DMS114 treated with DMSO at 0.1 percent for 48 hours (cell line): ENCODE results near the gene NLRX1.
"Not testable (repeated sequence)": the region's sequence is repeated elsewhere in the genome, so short reads cannot be mapped to it uniquely, and the experiment has no call there.

Experiments
- DNase-seq: peaks from one replicate; lab custom pipeline; 2025; ENCODE audit not compliant: unreplicated experiment; lab: John Stamatoyannopoulos, UW

Gene NLRX1

DNA sequence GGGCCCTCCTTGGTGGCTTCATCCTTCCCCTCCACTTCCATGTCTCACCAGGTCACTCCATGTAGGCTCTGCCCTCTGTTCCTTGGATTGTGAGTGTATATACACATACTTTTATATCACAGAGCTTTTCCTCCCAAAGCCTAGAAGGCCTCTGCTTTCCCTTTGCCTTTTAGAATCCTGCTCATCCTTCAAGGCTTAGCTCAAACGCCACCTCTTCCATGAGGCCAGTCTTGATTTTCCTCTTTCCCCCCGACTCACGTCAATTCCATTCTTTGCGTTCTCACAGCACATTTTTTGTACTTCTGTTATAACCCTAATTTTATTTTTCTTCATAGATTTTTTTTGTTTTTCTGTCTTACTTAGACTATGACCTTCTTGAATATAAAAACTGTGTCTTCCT, 15.9 kb upstream of the NLRX1 start:
- DNase-seq: no peak

DNA sequence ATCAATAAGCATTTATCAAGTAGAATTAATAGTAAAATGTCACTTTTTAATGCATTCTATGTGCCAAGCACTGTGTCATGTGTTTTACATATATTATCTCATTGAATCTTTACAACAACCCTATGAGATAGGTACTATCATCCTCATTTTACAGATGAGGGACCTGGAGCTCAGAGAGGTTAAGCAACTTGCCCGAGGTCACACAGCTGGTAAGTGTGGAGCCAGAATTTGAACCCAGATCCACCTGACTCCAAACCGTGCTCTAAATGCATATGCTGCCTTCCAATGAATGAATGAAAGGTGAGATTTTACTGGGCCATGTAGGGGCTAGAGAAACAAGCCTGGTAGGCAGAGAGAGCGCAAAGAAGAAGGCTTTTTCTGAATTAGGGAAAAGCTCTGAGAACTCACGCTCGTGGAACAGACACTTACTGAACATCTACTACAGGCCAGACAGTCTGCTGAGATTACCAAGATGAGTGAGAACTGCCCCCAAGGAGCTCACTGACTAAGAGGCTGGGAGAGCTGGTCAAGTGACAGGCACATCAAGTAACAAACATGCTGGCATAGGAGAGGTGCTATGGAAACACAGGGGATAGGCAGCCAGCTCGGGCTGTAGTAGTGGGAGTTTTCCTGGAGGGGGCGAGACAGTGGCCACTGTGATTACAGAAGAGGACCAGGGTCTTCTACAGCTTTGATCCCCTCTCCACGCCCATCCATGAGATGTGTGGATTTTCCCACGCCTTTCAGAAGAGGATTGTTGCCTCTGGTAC, 15.3 kb upstream of the NLRX1 start:
- no peak for DNase-seq

DNA sequence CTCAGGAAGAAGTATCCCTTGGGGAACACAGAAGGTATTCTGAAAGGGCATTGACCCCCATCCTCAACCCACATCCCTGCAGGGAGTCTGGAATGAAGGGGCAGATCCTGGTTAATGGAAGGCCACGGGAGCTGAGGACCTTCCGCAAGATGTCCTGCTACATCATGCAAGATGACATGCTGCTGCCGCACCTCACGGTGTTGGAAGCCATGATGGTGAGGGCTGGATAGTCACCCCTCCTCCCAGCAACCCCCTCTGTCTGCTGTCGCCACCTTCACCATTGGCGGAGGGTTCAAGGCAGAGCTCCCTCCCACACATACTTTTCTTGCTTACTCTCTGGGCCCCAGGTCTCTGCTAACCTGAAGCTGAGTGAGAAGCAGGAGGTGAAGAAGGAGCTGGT, 14.3 kb upstream of the NLRX1 start:
- no peak for DNase-seq

DNA sequence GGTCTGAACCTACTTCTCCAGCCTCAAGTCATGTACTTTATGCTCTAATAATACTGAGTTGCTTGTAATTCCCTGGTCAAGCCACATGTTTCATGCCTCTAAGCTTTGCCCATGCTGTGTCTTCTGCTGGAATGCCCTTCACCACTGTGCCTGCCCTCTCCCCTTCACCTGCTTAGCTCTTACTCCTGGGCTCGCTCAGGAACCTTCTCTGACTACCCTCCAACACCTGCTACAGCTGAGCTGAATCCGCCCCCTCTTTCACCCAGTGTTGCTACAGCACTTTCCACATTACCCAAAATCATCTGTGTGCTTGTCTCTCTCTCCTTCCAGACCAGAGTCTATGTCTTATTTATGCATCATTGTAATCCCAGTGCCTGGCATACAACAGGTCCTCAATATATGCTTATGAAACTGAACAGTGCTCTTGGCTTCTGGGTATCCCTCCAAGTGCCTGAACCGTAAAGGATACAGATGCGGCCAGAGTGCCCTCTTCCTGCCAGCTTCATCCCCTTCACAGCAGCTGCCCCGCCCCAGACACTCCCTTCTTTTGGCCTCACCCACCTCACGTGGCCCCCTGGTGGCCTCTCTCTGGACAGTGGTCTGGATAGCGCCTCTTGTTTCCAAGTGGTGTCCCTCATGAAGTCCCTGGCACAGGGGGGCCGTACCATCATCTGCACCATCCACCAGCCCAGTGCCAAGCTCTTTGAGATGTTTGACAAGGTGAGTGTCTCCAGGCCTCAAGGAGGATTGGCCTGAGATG, 12.6 kb upstream of the NLRX1 start:
- DNase-seq: no peak

DNA sequence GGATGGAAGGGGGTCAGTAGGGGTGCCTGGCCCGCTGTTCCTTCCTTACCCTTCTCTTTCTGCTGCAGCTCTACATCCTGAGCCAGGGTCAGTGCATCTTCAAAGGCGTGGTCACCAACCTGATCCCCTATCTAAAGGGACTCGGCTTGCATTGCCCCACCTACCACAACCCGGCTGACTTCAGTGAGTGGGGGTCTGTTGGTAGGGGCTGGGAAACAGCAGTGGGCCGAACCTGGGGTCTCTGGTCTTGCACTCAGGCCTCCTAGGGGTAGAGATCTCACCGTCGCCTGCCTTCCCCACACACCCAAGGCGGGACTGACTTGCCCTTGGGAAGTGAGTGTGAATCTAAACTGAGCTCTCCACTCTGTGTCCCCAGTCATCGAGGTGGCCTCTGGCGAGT, 12.0 kb upstream of the NLRX1 start:
- DNase-seq: no peak

DNA sequence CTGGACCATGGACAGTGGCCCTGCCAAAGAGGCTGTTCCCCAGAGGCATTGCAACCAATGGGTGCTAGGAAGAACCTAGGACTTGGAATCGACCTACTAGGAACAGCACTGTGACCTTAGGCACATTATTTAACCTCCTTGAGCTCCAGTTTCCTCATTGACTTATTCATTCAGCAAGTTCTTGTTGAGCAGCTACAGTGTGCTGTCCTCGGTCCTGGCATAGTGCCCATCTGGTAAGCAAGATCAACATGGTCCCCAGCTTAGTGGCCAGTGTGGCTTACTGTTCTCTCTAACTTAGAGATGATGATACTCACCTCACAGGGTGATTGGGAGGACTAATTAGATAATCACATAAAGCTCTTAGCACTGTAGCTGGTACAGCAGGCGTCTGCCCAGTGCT, 11.5 kb upstream of the NLRX1 start:
- DNase-seq: no peak

DNA sequence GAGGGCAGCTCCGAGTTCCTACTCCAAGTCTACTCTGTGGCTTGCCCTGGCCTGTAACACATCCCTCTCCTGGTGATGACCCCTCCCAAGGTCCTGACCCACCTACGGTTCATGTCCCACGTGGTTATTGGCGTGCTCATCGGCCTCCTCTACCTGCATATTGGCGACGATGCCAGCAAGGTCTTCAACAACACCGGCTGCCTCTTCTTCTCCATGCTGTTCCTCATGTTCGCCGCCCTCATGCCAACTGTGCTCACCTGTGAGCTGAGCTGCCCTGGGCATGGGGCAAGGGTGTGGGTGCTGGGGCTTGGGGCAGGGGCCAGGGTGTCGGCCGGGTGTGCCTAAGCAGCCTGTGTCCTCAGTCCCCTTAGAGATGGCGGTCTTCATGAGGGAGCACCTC, 10.1 kb upstream of the NLRX1 start:
- DNase-seq: no peak

DNA sequence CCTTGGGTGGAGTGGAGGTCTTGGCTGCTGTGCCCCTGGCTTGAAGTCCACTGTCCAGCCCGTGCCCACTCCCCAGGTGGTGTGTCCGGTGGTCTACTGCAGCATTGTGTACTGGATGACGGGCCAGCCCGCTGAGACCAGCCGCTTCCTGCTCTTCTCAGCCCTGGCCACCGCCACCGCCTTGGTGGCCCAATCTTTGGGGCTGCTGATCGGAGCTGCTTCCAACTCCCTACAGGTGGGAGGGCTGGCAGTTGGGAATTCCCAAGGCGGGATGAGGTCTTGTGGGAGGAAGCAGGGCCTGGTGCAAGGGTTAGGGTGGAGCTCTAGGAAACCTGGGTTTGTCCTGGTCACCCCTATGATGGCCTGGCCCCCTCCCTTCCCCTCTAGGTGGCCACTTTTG, 8.4 kb upstream of the NLRX1 start:
- no peak for DNase-seq

DNA sequence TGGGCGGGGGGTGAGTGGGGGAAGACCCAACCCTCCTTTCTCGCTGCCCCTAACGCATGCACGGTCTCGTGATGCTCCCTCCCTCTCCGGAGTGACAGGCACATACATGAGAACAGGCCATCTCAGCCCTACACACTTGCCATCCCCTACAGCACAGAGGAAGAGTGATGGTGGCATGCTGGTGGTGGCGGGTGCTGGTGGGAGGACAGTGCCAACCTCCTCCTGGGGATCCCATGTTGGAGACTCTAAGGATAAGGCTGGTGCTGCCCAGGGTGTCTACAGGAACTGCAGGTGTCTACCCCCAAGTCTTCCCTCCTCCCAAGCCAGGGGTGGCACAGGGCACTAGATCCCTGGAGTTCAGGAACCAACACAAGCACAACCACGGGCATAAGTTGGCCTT, 6.7 kb upstream of the NLRX1 start:
- no peak for DNase-seq

DNA sequence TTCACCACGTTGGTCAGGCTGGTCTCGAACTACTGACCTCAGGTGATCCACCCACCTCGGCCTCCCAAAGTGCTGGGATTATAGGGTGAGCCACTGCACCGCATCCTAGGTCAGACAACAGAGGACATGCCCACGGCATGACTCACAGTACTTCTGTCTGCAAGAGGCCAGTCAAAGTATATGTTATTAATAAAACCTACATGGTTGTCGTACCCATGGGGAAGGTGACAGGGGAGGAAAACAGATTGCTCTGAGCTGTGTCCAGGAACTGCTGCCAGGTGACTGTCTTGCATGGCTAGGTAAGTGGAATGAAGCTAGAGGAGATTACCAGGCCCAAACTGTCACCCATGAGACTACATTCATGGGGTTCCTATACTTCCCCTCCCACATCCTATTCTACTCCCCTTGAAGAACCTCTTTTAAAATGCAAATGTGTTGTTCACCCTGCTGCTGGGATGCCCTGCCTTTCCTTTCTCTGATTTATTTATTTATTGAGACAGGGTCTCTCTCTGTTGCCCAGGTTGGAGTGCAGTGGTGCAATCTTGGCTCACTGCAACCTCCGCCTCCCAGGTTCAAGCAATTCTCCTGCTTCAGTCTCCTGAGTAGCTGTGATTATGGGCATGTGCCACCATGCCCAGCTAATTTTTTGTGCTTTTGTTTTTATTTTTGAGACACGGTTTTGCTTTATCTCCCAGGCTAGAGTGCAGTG, 2.0 kb upstream of the NLRX1 start:
- no peak for DNase-seq

DNA sequence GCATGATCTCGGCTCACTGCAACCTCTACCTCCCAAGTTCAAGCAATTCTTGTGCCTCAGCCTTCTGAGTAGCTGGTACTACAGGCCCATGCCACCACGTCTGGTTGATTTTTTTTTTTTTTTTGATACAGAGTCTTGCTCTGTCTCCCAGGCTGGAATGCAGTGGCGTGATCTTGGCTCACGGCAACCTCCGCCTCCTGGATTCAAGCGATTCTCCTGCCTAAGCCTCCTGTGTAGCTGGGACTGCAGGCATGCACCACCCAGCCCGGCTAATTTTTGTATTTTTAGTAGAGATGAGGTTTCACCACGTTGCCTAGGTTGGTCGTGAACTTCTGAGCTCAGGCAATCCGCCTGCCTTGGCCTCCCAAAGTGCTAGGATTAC, 1.5 kb upstream of the NLRX1 start:
- DNase-seq: not testable (repeated sequence)

DNA sequence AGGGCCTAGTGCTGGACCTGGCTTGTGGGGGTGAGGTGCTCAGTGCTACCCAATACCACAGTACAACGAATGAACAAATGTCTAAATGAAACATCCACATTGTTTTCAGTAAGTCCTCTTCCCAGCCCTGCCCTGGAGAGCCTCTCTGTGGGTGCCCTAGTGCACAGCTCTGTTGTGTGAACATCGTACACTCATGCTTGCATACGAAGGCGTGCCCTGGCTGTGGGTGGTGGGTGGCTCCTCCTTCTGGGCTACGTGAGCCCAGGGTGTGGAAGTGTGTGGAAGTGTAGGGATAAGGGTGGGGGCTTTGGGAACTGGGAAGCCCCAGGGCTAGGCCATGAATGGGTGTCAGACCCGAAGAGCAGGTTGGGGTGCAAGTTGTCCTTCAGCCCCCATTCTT, 592 bp upstream of the NLRX1 start:
- DNase-seq: no peak

DNA sequence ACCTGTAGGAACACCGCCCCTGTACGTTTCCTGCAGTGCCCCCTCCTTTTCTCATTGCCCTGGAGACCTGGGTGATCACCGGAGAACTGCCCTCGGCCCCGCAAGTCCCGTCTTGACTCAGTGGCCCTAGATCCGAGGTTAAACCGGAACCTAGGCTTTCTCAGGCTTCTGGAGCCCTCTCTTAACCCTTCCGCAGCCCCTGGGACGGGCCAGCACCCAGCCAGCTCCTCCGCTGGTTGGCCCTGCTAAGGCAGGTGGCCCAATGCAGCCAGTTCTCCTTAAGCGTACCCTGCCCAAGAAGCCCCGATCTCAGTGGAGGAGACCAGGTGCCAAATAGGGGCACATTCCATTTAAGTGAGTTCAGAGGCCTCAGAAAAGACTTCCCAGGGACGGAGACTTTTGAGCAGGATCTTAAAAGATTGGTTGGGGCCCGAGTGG, 776 bp downstream of the NLRX1 start:
- DNase-seq: no peak

DNA sequence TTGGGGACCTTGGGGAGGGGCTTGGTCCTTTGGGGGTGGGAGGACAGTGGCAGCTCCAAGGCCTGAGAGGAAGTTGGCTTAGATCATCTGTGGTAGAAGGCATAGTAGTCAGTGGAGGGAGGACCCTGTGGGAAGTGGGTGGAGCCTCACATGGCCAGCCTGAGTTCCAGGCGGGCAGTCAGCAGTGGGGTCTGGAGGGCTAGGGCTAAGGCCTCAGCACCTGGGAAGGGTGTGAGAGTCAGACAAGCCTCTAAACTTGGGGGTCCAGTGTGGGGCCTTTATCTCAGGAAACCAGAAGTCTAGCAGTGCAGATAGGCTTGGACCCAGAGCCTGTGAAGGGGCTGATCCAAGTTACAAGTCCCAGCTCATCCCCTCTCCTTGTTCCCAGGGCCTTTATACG, 4.0 kb downstream of the NLRX1 start:
- no peak for DNase-seq

DNA sequence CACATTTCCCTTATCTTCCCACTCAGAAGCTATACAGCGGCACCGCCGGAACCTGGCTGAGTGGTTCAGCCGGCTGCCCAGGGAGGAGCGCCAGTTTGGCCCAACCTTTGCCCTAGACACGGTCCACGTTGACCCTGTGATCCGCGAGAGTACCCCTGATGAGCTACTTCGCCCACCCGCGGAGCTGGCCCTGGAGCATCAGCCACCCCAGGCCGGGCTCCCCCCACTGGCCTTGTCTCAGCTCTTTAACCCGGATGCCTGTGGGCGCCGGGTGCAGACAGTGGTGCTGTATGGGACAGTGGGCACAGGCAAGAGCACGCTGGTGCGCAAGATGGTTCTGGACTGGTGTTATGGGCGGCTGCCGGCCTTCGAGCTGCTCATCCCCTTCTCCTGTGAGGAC, 4.9 kb downstream of the NLRX1 start:
- DNase-seq: no peak

DNA sequence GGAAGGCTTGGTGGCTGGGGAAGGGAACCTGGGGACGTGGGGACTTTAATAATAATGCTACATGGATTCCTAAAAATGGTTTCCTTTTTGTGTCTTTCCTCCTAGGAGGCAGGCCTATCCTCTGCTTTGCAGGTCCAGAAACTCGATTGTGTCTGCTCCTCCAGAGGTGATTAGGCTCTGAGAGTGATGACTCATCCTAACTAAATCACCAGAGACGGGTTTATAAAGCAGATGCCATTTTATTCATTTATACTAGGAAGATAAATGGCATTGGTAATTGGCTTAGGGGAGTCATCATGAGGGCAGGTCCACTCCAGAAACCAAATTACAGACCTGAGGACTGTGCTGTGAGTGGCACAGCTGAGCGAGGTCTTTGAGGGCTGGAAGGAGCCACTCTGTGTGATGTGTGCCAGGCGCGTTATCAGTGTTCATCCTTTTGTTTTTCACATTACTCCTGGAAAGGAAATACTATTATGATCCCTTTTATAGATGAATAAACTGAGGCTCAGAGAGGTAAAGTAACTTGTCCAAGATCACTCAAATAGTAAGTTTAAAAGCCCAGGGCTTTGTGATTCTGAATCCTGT, 7.1 kb downstream of the NLRX1 start:
- DNase-seq: no peak

DNA sequence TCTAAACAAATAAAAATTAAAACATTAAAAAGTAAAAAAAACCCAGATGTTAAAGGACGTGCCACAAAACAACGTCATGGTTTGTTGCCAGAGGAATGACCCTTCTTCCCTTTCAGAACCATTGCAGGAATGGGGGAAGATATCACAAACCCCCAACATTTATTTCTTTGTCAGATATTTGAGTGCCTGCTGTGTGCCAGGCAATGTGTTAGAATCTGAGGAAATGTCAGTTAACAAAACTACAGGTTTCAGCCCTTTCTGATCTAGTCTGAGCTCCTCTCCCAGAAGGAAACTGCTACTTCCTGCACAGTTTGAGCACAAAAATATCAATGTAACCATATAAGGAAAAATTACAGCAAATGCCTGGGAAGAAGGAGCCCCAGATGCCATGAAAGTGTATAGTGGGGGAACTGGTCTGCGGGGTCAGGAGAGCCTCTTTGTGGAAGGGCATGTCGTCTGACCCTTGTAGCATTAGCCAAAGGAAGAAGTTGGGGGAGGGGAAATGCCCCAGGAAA, 9.7 kb downstream of the NLRX1 start:
- no peak for DNase-seq

DNA sequence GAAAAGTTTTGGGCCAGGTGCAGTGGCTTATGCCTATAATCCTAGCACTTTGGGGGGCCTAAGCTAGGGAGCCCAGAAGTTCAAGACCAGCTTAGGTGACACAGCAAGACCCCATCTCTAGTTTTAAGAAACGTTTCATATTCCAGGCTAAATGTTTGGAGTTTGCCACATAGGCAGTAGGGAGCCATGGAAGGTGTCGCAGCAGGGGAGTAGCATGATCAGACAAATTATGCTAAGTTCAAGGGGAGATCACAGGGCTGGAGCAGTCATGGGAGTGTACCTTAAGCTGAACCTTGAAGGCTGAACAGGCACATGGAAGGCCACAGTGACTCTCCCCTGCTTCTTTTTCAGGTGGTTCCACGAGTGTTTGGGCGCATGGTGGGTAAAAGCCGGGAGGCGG, 10.8 kb downstream of the NLRX1 start:
- DNase-seq: no peak

DNA sequence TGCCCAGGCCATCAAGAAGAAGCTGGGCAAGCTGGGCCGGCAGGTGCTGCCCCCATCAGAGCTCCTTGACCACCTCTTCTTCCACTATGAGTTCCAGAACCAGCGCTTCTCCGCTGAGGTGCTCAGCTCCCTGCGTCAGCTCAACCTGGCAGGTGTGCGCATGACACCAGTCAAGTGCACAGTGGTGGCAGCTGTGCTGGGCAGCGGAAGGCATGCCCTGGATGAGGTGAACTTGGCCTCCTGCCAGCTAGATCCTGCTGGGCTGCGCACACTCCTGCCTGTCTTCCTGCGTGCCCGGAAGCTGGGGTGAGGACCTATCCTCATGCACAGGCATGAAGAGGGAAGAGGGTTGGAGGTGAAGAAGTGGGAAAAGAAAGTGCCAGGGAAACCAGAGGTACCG, 11.5 kb downstream of the NLRX1 start:
- DNase-seq: no peak

DNA sequence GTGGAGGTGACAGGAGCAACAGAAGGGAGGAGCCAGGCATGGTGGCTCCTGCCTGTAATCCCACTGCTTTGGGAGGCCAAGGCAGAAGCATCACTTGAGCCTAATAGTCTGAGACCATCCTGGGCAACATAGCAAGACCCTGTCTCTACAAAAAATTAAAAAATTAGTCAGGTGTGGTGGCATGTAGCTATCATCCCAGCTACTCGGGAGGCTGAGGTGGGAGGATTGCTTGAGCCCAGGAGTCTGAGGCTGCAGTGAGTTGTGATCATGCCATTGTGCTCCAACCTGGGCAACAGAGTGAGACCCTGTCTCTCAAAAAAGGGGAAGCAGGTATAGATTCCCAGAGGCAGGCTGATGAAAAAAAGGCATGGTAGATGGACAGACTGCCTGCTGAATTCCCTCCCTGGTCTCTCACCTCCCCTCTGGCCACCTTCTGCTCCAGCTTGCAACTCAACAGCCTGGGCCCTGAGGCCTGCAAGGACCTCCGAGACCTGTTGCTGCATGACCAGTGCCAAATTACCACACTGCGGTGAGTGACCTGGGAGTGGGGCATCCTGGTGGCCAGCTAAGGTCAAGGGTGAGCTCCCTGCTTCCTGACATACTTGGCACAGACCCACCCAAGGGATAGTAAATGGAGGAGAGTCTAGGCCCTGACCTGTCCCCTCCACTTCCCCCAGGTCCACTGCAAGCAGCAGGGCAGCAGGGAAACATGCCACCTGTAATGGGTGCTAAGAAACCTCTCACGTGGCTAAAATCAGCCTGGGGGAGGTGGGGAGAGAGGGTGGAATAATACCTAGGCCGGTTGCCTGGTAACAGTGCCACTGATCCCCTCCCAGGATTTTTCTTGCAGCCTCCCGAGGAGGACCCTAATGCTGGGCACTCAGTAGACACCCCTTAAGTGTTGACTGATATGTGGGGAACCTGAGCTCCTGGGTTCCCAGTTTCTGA, 12.5 kb downstream of the NLRX1 start:
- no peak for DNase-seq
